SU-DHL-6 (cell line): ENCODE measurements around the gene GANAB.

ENCODE experiments used
- H2AFZ ChIP-seq: fragments of 200-600 bp; sonication (generic); 2 replicates; pipeline ENCODE4 v1.6.1; 2014; ENCODE audit warnings: low read depth, mild to moderate bottlenecking, moderate library complexity, mixed read lengths, antibody characterized with exemption, low read length; ENCODE audit not compliant: severe bottlenecking
- H3F3A ChIP-seq: fragments of 200-600 bp; shearing (Covaris generic); 2 replicates; pipeline ENCODE4 v1.6.0; 2016; ENCODE audit warnings: antibody characterized with exemption, mild to moderate bottlenecking; ENCODE audit not compliant: insufficient read depth
- H3K27ac ChIP-seq: fragments of 200-600 bp; sonication (generic); 2 replicates; pipeline ENCODE4 v1.5.1; 2016; ENCODE audit warnings: low read depth, mild to moderate bottlenecking, low read length, moderate library complexity, mixed read lengths
- H3K27me3 ChIP-seq: fragments of 200-600 bp; sonication (generic), shearing (Covaris generic); 2 replicates; pipeline ENCODE4 v1.6.0; 2014; ENCODE audit warnings: mild to moderate bottlenecking, low read length
- H3K36me3 ChIP-seq: fragments of 200-600 bp; sonication (generic); 2 replicates; pipeline ENCODE4 v1.6.1; 2014; ENCODE audit warnings: mild to moderate bottlenecking, low read length, mixed read lengths
- H3K4me2 ChIP-seq: fragments of 300-600, 200-600 bp; shearing (Covaris generic), sonication (generic); 2 replicates; pipeline ENCODE4 v1.6.0; 2014; ENCODE audit warnings: low read length, low read depth, mild to moderate bottlenecking; ENCODE audit not compliant: poor library complexity, severe bottlenecking
- H3K4me3 ChIP-seq: fragments of 200-600 bp; sonication (generic); 2 replicates; pipeline ENCODE4 v1.5.1; 2014; ENCODE audit warnings: antibody characterized with exemption, low read length, mild to moderate bottlenecking, mixed read lengths; ENCODE audit not compliant: insufficient read depth, poor library complexity, severe bottlenecking
- H3K79me2 ChIP-seq: fragments of 200-600 bp; sonication (generic); 2 replicates; pipeline ENCODE4 v1.6.1; 2014; ENCODE audit warnings: mild to moderate bottlenecking, low read length, moderate library complexity; ENCODE audit not compliant: insufficient read depth
- H3K9ac ChIP-seq: fragments of 200-600 bp; sonication (generic); 2 replicates; pipeline ENCODE4 v1.7.0; 2014; ENCODE audit warnings: mild to moderate bottlenecking, low read length
- H3K9me2 ChIP-seq: fragments of 200-600 bp; sonication (generic); replicated peaks from 2 replicates; pipeline ENCODE4 v1.6.1; 2014; ENCODE audit warnings: low read length; ENCODE audit not compliant: insufficient read depth
- H3K9me3 ChIP-seq: fragments of 200-600 bp; sonication (generic); 2 replicates; pipeline ENCODE4 v1.6.1; 2014; ENCODE audit warnings: low read length, mixed read lengths; ENCODE audit not compliant: insufficient read depth
- H4K20me1 ChIP-seq: fragments of 200-600 bp; sonication (generic); 2 replicates; pipeline ENCODE4 v1.6.1; 2014; ENCODE audit warnings: low read depth, mild to moderate bottlenecking, antibody characterized with exemption, low read length, moderate library complexity, mixed read lengths
- EZH2phosphoT487 ChIP-seq: fragments of 200-600 bp; sonication (generic), shearing (Covaris generic); conservative IDR thresholded peaks from 2 replicates; pipeline ENCODE4 v1.6.1; 2018; ENCODE audit warnings: mild to moderate bottlenecking, antibody characterized with exemption, low read length, moderate library complexity, mixed read lengths
- TF ChIP-seq, protein P1 (sequence below): fragments of 200-600 bp; sonication (generic); IDR thresholded peaks from one replicate; pipeline ENCODE4 v1.5.1; 2017; ENCODE audit warnings: antibody characterized with exemption, mild to moderate bottlenecking, low read length, moderate library complexity; ENCODE audit not compliant: insufficient read depth, poor library complexity, severe bottlenecking

The GANAB gene

DNA sequence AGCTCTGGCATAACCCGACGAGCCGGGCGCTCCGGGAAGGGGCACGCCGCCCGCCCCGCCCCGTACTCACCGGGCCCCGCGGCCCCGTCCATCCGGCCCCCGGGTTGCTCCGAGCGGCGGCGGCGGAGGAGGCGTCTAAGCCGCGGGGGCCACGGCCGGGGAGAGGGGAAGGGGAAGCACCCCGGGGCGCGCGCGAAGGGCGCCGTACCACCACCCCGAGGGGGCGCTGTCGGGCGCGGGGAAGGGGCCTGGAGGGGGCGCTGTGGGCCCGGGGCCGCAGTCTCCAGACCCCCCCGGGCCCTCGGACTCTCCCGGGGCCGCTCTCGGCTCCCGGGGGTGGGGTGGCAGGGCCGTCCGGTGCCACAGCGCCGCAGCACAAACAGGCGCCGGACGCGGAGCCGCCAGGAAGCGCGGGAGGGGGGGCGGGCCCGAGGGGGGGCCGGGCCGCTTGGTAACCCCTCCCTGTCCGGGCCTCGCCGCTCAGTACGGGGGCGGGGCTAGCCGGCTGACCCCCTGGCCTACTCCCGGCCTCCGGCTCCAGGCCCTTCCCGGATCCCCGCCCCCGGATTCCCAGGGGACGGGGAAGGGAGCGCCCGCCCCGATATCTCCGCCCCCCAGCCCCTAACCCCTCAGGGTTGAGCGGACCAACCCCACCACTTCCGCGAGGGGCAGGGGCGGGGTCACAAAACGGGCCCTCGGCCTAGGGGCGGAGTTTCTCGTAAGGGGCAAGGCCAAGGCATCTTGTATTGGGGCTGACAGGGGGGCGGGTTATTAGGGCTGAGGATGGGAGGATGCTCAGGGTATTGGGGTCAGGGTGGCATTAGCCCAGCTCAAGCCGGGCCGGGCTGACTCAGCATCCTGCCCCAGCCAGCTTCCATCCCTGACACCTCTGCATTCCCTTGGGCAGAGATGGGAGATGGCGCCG, 33.8 kb downstream of the GANAB start, which contains the start of the genes EML3 and ROM1:
TSS of gene EML3 (minus strand) at position 410 of the 925 bp plus-strand sequence. CDS start at position 92, 318 bp downstream.
TSS of gene ROM1 (plus strand) at position 892 of the 925 bp plus-strand sequence. CDS start at position 917, 25 bp downstream.
- H3K36me3 ChIP-seq, result no peaks in the 10 kb centered on the region

DNA sequence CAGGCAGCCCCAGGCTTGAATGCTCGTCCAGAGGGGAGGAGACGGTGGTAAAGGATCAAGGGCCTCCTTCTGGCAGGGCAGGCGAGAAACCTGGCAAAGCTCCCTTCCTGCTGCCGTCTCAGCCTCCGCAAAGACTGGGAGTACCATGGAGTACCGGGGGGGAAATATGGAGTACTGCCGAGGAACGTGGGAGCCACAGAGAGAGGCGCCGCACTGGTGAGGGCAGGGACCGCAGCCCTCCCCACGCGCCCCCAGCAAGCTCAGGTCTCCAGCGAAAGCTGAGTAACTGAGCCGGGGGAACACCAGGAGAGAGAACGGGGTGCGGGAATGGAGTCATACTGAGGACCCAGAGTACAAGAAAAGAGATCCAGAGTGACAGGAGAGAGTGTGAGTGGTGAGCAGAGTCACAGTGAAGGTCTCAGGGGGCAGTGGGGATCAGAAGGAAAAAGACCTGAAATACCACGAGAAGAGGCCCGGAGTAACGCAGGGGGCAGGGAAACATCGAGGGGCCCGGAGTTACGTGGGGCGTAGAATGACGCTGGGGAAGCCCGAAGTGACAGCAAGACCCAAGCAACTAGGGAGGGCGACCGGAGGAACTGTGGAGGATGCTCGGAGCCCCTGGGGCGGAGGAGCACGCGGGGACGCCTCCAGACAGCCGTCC, 34.6 kb downstream of the GANAB start:
- Histone ChIP-seq H3K9ac (peak overlapping the region; percentile 97), H3K4me2 (peak overlapping the region; percentile 90), H3K27ac (peak overlapping the region; percentile 88), H3K9me2 (no peaks in the 10 kb centered on the region), H3F3A (peaks cover 14% of the 10 kb centered on the region), H4K20me1 (no peaks in the 10 kb centered on the region), H3K36me3 (no peaks in the 10 kb centered on the region), H3K4me3 (peak overlapping the region; percentile 81), H3K79me2 (peaks cover 12% of the 10 kb centered on the region; the same call in 1 of the 2 replicates), H2AFZ (peak overlapping the region; percentile 58), H3K27me3 (no peaks in the 10 kb centered on the region), H3K9me3 (no peaks in the 10 kb centered on the region)
- TF ChIP-seq EZH2phosphoT487, result no peak
- TF ChIP-seq, protein P1, sequence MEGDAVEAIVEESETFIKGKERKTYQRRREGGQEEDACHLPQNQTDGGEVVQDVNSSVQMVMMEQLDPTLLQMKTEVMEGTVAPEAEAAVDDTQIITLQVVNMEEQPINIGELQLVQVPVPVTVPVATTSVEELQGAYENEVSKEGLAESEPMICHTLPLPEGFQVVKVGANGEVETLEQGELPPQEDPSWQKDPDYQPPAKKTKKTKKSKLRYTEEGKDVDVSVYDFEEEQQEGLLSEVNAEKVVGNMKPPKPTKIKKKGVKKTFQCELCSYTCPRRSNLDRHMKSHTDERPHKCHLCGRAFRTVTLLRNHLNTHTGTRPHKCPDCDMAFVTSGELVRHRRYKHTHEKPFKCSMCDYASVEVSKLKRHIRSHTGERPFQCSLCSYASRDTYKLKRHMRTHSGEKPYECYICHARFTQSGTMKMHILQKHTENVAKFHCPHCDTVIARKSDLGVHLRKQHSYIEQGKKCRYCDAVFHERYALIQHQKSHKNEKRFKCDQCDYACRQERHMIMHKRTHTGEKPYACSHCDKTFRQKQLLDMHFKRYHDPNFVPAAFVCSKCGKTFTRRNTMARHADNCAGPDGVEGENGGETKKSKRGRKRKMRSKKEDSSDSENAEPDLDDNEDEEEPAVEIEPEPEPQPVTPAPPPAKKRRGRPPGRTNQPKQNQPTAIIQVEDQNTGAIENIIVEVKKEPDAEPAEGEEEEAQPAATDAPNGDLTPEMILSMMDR, result no peak

More for the DNA sequence above, 33.8 kb downstream of the GANAB start, which contains the start of the genes EML3 and ROM1:
- Histone ChIP-seq H3K27me3 (no peaks in the 10 kb centered on the region), H3K4me2 (peak within 1 kb of the TSS; percentile 90), H2AFZ (peak within 1 kb of the TSS; percentile 58), H4K20me1 (no peaks in the 10 kb centered on the region), H3K79me2 (peaks cover 12% of the 10 kb centered on the region; the same call in 1 of the 2 replicates), H3K9me3 (no peaks in the 10 kb centered on the region), H3K27ac (peak within 1 kb of the TSS; percentile 88), H3F3A (peaks cover 14% of the 10 kb centered on the region), H3K9me2 (no peaks in the 10 kb centered on the region), H3K4me3 (peak within 1 kb of the TSS; percentile 81), H3K9ac (peak within 1 kb of the TSS; percentile 97)
- TF ChIP-seq, protein P1, result peak; percentile 98
- TF ChIP-seq EZH2phosphoT487, result no peak

DNA sequence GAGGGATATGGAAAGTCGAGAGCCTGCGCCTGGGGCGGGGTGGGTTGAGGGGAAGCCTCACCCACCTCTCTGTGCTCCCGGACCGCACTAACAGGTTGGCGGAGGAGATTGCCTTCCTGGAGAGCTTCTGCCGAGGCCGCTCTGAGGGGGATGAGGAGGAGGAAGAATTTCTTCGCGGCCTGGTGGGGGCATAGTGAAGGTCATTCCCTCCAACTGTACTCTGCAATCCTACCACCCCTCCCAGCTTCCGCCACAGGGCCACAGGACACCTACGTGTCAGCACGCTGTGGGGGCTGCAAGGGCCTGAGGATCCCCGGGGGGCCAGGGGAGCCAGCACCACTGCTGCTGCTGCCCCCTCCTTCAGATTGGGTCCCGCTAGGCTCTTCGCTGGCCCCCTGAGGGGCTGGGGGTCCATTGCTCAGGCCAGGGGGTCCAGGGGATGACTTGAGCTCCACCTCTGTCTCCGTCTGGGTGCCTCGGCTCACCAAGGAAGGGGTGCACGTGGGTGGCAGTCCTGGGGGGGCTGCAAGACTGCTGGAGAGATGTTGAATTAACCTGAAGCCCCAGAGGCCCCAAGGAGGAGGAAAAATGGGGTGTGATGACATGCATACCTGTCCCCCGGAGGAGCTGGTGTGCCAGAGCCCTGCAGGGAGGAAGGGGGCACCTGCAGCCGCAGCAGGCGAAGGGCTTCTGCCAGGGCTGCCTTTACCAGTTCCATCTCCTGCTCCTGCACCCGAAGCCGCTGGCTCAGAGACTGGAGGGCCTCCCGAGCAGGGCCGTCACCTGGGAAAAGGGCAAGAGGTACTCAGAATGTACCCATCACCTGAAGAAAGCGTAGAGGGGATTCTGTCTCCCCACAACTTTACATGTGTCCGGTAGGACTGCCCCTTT, 35.4 kb downstream of the GANAB start:
- Histone ChIP-seq H4K20me1 (no peaks in the 10 kb centered on the region), H3K9me2 (no peaks in the 10 kb centered on the region), H3F3A (peaks cover 14% of the 10 kb centered on the region), H3K9ac (peak overlapping the region; percentile 97), H3K36me3 (no peaks in the 10 kb centered on the region), H3K4me3 (peak overlapping the region; percentile 81), H3K4me2 (peak overlapping the region; percentile 90), H3K27me3 (no peaks in the 10 kb centered on the region), H3K9me3 (no peaks in the 10 kb centered on the region), H3K79me2 (peaks cover 12% of the 10 kb centered on the region; the same call in 1 of the 2 replicates), H3K27ac (peak overlapping the region; percentile 88), H2AFZ (peak overlapping the region; percentile 58)
- no peak for TF ChIP-seq EZH2phosphoT487
- TF ChIP-seq, protein P1, result no peak
